ENCODE measurements around the gene AGXT.
A peak's percentile ranks its signal among the peaks of the same experiment; 100 is the strongest.

AGXT gene

DNA sequence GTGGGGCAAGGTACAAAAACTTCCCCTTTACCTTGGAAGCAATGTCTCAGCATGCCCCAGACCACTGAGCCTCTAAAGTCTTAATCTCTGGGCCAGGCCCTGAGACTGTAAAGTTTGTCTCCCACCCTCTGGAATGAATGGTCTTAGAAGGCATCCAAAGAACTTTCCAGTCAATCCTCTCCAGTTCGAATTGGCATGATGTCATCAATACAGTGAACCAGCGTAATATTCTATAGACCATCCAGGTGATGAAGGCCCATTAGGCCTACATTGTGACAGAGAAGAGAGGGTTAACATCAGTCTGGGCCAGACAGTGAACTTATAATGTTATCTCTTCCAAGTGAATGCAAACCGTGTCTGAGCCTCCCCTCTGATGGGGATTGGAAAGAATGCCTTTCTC is 16.1 kb downstream of the AGXT start:
- no peak for DNase-seq (ENCODE audit: low read depth in 4 of 4, low spot score in 1 of 4)

DNA sequence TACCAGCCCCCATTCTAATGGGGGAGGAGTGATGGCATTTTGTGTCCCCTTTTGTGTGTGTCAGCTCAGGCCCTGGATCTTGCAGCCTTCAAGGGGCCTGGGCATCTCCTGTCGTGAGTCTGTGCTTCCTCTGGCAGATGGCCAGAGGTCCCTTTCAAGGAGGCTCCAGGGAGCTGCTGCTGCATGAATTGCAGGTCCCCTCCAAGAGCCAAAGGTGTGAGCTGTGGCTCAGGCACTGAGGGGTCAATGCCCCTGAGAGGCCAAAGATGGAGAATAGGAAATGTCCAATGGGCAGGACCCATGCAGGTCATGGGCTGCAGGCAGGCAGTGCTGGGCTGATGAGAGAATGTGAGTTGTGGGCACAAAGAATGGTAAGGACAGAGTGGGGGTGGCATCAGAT is 16.9 kb downstream of the AGXT start:
- DNase-seq (ENCODE audit: low read depth in 4 of 4, low spot score in 1 of 4) = no peak

DNA sequence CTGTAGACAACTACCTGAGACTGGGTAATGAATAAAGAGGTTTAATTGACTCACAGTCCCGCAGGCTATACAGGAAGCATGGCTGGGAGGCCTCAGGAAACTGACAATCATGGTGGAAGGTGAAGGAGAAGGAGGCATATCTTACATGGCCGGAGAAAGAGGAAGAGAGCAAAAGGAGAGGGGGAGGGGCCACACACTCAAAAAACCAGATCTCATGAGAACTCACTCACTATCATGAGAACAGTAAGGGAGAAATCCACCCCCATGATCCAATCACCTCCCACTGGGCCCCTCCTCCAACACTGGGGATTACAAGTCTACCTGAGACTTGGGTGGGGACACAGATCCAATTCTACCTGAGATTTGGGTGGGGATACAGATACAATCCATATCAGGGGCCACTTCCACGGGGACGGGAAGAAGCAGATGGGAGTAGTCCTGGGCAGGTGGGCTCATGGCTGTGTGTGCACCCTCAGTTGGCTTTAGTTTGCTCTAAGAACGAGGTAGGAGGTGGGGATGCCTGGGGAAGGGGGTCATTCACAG is 17.5 kb downstream of the AGXT start:
- no peak for DNase-seq (ENCODE audit: low read depth in 4 of 4, low spot score in 1 of 4)

DNA sequence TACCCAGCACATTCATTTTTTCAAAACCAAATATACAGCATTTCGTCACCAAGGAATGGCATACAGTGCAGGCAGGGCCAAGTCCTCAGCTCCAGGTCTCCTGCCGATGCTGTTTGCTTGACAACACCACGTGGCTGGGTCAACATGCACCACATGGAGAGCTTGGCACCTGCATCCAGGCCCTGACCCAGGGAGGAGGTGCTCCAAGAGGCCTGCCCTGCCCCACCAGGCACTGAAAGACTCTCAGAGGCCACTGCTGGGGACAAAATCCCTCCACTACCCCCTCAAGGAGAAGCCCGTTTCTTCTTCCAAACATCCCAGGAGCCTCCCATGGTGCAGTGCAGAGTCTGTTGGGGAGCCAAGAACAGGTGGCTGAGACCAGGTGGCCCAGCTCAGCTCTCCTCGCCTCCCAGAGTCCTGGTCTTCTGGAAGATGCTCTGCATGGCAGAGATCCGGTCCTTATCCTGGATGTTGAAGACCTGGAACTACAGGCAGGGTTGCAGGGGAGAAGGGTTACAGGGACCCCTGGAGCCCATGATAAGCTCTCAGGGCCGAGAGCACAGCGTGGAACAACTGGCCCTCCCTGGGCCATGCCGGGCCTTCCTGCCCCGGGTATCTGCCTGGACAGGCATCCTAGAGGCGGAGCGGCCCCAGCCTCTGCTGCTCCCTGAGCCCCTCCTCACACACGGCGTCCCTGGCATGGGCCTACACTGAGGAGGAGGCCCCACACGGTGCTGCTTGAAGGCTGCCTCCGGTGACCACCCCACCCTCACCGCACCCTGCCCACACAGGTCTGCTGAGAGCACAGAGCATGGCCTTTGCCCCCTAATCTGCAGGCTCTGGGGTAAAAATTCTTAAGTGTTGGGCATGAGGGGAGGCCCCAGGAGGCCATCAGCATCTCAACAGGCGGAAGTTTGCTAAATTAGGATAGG is 18.3 kb downstream of the AGXT start:
- DNase-seq (ENCODE audit: low read depth in 4 of 4, low spot score in 1 of 4) = no peak

DNA sequence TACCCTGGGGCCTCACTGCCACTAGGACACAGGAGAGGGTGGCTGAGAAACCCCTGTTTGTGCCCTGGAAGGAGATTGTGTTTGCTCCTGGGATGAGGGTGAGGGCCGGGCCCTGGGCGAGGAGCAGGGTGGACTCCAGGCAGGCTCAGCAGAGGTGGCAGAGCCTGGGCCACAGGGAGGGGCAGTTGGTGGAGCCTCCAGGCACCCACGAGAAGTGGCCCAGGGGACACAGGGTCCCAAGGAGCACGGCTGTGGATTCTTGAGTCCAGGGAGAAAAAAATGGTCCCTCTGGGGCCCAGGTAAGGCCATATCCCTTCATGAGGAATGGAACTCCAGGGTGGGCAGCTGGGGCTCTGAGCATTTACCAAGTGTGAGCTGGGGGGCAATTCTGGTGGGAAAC is 19.0 kb downstream of the AGXT start:
- DNase-seq (ENCODE audit: low read depth in 4 of 4, low spot score in 1 of 4) = no peak

DNA sequence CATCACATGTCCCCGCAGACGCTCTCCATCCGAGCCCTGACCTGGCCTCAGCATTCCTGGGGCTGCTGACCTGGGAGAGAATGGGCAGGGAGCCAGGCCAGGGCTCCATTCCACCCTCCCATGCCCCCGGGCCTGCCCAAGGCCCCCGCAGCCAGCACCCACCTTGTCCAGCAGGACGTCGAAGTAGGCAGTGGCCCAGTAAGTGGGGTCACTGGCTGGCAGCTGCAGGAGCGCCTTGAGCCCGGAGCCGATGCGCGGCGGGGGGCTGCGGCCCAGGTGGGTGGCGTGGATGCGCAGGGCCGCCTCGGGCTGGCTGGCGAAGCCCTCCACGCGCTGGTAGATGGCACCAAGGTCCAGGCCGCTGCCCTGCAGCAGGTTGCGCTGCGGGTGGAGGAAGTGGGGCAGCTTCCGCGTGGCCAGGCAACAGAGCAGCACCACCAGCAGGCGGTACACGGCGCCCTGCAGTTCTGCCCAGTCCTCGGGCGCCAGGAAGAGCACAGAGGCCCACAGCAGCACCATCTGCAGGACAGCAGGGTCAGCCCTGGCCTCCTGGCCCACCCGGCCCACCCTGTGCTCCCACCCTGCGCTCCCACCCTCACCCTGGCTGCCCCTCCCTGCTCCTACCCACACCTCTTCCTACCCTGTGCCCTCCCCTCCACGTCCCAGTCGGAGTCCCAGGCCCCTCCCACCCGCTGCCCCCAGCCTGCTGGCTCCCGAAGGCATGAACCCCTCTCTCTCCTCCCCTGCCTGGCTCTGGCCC is 19.7 kb downstream of the AGXT start:
- no peak for DNase-seq (ENCODE audit: low read depth in 4 of 4, low spot score in 1 of 4)

DNA sequence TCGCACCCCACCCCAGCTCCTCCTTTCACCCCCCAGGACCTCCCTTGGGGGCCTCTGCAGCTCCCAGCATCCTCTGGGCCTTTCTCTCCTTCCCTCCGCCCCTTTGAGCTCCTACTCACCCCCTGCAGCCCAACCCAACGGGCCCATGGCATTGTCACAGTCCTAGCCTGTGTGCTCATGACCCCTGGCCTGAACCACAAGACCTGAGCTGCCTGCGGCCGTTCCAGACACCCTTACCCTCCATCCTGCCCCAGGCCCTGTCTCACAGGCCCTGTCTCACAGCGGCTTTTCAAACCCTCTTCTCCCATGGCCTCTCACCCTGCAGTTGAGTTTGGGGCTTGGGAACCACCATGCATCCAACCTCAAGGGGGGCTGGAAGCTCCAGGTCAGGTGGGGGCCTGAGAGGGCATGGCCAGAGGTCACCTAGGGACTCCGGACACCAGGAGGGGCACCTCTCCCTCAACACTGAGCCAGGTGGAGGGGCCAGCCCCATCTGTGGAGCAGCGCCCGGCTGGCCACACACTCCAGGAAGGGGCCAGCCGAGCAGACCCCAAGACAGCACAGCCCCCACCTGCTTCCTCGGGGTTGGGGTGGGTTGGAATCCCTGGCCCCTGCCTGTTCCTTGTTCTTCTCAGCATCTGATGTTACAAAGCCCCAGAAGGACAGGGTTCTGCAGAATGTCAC is 20.4 kb downstream of the AGXT start:
- no peak for DNase-seq (ENCODE audit: low read depth in 4 of 4, low spot score in 1 of 4)

DNA sequence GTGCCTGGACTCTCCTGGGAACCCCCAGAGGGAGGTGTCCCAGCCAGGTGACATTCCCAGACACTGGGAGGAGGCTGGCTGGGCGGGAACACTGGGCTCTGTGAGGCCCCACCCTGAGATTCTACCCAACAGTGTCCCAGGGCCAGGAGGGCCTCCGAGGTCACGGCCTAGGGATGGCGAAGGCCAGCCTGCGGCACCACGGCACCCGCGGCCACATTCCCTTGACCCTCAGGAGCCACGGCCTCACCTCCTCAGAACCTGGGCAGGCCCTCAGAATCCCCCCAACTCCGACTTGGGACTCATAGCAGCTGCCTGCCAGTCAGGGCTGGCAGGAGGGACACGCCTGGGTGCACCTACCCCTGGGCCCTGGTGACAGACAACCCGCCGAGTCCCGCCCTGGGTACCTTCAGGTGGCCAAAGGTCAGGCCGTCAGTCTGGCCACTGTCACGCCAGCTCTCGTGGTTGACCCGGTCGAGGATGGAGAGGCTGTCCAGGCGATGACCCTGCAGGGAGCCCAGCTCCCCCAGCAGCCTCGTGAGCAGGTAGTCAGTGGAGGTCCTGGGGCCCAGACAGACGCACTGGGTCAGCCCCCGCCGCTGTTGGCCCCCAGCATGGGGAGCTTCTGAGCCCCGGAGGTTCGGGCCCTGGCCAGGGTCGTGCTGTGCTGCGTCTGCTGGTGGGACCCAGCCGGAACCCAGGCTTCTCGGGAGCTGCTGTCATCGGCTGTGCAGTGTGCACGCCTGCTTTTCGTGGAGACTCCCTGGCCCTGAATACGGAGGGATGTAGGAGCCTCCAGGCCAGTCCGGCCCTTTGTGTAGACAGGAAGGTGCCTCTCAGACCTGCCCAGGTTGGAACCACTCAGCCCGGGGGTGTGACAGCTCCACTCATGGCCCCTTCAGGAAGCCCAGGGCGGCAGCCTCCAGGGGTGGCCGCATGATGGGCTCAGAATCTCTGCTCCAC is 21.3 kb downstream of the AGXT start:
- no peak for DNase-seq (ENCODE audit: low read depth in 4 of 4, low spot score in 1 of 4)

DNA sequence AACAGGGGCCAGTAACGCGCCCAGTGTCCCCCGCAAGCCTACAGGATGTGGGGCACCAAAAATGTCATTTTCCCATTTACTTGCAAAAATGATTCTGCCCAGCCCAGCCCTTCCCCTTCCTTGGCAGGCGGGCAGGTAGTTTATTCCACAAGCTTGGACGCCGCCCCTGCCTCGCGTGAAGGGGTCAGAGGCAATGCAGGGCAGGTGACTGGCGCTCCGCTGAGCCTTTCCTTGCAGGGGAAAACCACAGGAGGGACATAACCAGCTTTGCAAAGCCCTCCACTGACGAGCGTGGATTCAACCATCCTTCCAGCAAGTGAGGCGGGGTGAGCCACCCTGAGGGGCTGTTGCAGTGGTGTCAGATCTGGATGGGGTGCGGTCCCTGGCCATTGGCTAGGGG is 22.1 kb downstream of the AGXT start:
- no peak for DNase-seq (ENCODE audit: low read depth in 4 of 4, low spot score in 1 of 4)

DNA sequence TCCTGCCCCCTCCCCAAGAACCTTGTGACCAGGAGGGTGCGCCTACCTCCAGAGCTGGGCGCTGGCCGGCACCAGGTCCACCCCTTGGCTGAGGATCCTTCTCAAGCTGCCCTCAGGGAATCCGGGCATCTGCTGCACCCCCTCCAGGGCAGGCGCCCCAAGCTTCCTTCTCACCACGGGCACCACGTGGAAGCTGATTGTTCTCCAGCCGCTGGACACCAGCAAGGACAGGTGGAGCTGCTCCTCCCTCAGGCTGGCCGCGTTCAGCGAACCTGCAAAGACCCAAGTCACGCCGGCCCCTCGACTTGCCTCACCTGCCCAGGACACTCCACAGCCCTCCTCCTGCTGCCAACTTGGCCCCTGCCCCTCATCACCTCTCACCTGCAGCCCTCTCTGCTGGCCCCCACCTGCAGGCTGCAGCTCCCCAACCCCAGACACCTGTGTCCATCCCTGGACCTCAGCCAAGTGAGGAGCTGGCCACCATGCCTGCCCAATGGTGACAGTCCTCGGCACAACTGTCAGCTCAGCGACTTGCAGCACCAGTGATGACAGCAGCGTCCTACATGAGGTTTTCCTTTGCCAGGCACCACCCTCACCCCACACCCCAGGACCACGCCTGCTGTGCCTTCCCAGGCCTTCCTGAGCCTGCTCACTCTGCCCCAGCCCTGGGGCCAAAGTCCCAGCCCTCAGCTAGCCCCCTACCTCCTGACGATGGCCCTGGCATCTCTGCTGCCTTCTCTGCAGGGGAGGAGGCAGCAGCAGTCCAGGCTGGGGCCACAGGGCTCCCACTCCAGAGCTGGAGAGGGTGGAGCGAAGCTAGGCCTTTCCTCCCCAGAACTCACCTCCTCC is 23.1 kb downstream of the AGXT start:
- no peak for DNase-seq (ENCODE audit: low read depth in 4 of 4, low spot score in 1 of 4)

DNA sequence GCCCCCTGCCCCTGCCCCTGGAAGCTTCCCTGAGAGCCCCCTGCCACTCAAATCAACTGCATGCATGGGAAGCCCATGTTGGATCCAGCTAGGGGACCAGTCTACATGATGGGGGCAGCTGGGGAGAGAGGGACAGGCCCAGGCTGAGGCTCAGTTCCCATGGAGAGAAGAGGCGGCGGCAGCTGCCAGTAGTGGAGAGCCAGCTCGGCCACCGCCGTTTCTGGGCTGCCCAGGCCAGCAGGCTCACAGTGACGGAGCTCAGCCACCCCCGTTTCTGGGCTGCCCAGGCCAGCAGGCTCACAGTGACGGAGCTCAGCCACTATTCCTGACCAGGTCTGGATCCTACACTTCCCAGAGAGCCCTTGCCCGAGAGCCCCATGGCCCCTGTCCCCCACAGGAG is 23.7 kb downstream of the AGXT start:
- DNase-seq (ENCODE audit: low read depth in 4 of 4, low spot score in 1 of 4) = no peak

DNA sequence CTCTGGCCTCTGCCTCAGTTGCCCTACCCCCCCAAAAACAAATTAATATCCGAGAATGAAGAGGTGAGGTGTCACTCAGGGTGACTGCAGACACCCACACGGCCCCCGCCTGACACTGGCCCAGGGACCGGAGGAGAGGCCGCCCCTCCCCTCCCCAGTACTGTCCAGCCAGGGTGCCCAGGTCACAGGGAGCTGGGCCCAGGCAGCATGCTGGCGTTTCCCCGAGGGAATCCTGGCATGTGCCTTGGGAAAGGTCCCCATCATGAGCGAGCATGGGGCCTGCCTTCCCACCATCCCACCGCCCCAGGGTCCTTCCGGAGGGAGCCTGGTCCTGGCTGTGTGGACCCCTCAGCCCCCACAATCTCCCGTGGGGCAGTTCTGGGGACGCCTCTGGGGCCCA is 24.3 kb downstream of the AGXT start:
- DNase-seq (ENCODE audit: low read depth in 4 of 4, low spot score in 1 of 4) = no peak

DNA sequence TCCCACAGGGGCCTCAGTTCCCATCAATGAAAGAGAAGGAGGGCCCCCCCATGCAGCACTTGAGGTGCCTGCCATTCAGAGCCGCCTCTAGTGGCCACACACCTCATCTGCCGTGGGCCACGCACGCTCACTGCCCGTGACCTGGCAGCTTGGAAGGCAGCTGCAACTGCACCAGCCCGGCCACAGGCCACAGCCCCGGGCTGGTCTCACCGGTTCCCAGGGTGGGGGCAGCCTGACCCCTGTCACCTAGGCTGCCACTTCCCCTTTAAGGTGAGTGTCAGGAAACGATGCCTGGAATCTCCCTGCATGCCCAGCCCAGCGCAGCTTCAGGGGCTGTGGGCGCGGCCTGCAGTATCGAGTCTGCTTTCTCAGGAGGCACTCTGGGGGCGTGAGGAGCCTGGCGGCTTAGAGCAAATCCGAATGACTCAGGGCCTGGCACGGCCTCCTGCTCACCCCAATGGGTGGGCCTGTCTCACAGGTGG is 24.8 kb downstream of the AGXT start:
- DNase-seq (ENCODE audit: low read depth in 4 of 4, low spot score in 1 of 4) = peak in 2 of 4 experiments; percentile 37 to 66

DNA sequence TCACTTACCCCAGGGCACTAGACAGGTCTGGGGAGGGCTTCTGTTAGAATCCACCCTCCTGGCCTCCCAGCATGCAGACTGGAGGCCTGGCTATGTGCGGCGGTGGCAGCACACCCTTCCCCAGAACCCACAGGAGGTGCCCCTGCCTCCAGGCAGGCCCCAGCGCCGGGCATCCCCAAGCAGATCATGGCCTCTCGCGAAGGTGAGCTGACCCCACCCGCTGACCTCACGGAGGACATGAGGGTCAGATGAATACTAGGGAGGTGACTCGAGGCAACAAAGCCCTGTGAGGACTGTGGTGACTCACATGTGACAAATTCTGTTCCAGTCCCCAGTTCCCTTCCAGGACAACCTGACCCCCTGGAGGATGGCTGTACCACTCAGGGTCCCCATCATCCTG is 25.4 kb downstream of the AGXT start:
- no peak for DNase-seq (ENCODE audit: low read depth in 4 of 4, low spot score in 1 of 4)

DNA sequence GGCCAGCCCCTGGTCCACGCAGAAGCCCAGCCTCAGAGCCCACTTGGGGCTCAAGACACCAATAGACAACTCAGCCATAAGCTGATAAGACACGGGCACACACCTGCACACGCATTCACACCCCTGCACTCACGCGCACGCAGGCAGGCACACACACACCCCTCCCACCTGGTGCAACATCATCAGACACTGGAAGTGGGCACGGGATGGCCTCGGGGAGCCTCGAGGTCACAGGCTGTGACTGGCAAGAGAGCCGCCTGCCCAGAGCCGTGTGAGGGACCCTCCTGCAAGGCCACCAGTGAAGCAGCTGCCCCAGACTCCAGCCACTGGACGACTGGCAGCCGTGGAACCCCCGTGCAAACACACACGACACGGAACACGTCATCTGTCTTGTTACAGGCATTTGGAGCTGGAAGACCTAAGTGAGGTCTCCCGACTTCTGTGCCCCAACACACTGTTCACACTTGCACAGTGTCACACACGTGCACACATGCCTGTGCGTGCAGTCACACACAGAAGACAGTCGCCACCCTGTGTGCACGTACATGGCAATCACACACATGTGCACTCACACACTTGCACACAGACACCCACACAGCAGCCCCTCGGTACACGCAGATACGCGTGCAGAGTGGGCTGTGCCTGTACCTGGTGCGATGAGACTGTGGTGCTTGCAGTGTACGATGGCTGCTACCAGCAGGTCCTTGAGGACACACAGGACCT is 26.4 kb downstream of the AGXT start:
- DNase-seq (ENCODE audit: low read depth in 4 of 4, low spot score in 1 of 4) = no peak

DNA sequence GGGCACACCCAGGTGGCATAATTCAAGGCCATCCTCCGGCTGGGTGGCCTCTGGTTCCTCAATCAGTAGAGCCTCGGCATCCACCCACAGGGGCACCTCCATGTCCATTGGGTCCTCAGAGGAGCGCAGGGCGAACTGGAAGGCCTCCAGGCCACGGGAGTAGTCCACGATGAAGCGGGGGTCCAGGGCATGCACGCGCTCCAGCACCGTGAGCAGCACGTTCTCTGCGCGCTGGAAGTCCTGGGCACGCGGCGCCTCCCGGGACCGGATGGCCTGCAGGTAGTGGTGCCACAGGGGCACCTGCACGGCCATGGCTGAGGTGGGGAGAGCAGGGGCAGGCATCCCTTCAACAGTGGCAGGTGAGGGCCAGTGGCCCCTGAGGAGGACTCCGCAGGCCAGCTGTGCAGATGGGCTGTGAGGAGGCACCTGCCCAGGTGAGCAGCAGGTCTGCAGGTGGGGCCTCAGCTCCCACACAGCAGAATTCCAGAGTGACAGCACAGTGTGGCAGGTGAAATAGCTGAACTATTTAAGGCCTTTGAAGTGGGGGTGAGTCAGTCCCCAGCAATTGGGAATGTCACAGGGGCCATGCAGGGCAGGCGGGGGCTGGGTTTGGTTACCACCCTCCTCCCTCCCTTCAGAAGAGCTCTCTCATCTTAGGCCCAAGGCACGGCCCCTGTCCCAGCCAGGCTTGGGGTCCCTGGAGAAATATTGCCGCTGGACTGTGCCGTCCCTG is 27.2 kb downstream of the AGXT start, which contains the start of gene MAB21L4:
Gene MAB21L4 (minus strand): TSS at position 501 of the 733 bp plus-strand sequence. CDS start 159 bp downstream, at position 342.
- no peak for DNase-seq (ENCODE audit: low read depth in 4 of 4, low spot score in 1 of 4)

DNA sequence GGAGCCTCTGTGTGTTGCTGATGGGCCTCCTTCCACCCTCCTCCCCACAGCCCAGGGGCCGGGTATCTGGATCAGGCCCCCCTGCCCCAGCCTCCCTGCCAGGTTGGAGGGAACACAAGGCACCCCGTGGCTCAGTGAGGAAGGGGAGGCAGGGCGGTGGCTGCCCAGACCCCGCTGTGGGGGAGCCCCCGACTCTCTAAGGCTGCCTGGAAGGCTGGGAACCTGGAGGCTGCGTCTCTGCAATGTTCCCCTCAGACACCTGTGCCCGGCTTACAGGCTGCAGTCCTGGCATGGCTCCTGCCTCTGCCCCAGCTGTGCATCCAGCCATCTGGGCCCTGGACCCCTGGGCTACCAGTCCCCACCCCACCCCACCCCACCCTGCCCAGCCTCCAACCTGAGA is 27.8 kb downstream of the AGXT start:
- DNase-seq (ENCODE audit: low read depth in 4 of 4, low spot score in 1 of 4) = no peak

Measured in stimulated activated CD4-positive, alpha-beta T cell treated with anti-CD3 and anti-CD28 coated beads, Interleukin-1b, Interleukin-23, amount 100 ng/mL, for 24 hours (primary cell).